ENCODE results near the gene SUSD2.
"Not testable (repeated sequence)": the region's sequence is repeated elsewhere in the genome, so short reads cannot be mapped to it uniquely, and the experiment has no call there.

DNA sequence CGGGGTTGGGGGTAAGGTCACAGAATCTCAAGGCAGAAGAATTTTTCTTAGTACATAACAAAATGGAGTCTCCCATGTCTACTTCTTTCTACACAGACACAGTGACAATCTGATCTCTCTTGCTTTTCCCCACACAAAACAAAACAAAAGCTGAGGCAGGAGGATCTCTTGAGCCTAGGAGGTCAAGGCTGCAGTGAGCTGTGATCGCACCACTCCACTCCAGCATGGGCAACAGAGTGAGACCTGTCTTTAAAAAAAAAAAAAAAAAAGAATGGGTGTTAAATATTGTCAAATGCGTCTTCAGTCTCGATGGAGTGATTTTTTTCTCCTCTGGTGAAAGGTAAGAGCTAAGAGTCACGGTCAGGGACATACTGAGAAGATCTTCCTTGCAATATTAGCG, 30.4 kb downstream of the SUSD2 start:
- TF ChIP-seq, protein P1, sequence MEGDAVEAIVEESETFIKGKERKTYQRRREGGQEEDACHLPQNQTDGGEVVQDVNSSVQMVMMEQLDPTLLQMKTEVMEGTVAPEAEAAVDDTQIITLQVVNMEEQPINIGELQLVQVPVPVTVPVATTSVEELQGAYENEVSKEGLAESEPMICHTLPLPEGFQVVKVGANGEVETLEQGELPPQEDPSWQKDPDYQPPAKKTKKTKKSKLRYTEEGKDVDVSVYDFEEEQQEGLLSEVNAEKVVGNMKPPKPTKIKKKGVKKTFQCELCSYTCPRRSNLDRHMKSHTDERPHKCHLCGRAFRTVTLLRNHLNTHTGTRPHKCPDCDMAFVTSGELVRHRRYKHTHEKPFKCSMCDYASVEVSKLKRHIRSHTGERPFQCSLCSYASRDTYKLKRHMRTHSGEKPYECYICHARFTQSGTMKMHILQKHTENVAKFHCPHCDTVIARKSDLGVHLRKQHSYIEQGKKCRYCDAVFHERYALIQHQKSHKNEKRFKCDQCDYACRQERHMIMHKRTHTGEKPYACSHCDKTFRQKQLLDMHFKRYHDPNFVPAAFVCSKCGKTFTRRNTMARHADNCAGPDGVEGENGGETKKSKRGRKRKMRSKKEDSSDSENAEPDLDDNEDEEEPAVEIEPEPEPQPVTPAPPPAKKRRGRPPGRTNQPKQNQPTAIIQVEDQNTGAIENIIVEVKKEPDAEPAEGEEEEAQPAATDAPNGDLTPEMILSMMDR (IDR thresholded peaks at IDR 0.05; ENCODE audit: low read depth, low read length): not testable (repeated sequence)
- TF ChIP-seq EZH2phosphoT487 (IDR thresholded peaks at IDR 0.05; ENCODE audit: low read depth): not testable (repeated sequence)
